ENCODE measurements around the gene BMERB1.
A peak's percentile ranks its signal among the peaks of the same experiment; 100 is the strongest.

Gene BMERB1

GRCh38 chr16:15609286-15609649 lies 174.9 kb downstream of the BMERB1 start:
- TF ChIP-seq, protein P1, sequence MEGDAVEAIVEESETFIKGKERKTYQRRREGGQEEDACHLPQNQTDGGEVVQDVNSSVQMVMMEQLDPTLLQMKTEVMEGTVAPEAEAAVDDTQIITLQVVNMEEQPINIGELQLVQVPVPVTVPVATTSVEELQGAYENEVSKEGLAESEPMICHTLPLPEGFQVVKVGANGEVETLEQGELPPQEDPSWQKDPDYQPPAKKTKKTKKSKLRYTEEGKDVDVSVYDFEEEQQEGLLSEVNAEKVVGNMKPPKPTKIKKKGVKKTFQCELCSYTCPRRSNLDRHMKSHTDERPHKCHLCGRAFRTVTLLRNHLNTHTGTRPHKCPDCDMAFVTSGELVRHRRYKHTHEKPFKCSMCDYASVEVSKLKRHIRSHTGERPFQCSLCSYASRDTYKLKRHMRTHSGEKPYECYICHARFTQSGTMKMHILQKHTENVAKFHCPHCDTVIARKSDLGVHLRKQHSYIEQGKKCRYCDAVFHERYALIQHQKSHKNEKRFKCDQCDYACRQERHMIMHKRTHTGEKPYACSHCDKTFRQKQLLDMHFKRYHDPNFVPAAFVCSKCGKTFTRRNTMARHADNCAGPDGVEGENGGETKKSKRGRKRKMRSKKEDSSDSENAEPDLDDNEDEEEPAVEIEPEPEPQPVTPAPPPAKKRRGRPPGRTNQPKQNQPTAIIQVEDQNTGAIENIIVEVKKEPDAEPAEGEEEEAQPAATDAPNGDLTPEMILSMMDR (IDR thresholded peaks at IDR 0.05; ENCODE audit: low read depth, low read length), result no peak
- no peak overlapping the region for H3K4me3 ChIP-seq (replicated peaks in 1 of 2; ENCODE audit: low read depth in 2 of 2, low read length in 2 of 2)
- DNase-seq (ENCODE audit: low read depth in 2 of 2), result peak in 1 of 2 donors; percentile 16

DNA sequence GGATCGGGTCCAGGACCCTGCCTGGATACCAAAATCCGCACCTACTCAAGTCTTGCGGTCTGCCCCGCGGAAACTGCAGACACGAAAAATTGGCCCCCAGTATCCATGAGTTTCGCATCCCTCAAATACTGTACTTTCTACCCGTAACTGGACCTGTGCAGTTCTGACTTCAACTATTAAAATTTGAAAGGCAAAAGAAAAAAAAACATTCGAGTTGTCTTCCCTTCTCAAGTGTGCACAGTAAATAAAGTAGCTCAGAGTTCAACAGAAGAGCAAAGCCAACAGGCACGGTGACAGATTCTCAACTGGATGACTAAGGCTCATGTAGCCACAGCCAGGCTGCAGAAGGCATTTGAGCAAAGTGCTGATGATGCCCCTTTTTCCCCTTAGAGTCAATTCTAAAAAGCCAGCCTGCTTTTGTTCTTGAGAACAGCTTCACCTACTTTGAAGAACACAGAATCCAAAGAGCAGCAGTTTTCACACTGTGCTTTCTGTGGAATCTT lies 176.0 kb downstream of the BMERB1 start:
- TF ChIP-seq, protein P1 (IDR thresholded peaks at IDR 0.05; ENCODE audit: low read depth, low read length), result no peak
- DNase-seq (ENCODE audit: low read depth in 2 of 2), result peak; percentile 9 to 12

DNA sequence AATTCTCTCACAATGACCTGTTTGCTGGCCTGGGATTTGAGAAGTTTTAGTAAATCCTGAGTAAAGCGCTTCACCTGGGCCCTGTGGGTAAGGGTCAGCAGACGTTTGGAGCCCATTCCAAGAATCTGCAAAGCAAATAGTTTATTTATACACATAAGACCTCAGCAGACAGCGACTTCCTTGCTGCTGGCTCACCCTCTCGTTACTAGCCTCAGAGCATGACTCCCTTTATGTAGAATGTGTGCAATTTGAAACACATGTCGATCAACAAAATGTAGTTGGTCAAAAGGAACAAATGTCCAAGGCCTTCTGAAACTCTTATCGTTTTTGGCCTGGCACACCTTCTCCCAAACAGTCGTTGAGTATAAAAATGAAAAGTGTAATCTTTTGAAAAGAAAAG lies 177.2 kb downstream of the BMERB1 start:
- no peak for DNase-seq (ENCODE audit: low read depth in 2 of 2)
- TF ChIP-seq, protein P1 (IDR thresholded peaks at IDR 0.05; ENCODE audit: low read depth, low read length), result no peak
- no peak overlapping the region for H3K4me3 ChIP-seq (replicated peaks in 1 of 2; ENCODE audit: low read depth in 2 of 2, low read length in 2 of 2)

More for the DNA sequence above, 176.0 kb downstream of the BMERB1 start:
- H3K4me3 ChIP-seq (replicated peaks in 1 of 2; ENCODE audit: low read depth in 2 of 2, low read length in 2 of 2), result no peak overlapping the region

DNA sequence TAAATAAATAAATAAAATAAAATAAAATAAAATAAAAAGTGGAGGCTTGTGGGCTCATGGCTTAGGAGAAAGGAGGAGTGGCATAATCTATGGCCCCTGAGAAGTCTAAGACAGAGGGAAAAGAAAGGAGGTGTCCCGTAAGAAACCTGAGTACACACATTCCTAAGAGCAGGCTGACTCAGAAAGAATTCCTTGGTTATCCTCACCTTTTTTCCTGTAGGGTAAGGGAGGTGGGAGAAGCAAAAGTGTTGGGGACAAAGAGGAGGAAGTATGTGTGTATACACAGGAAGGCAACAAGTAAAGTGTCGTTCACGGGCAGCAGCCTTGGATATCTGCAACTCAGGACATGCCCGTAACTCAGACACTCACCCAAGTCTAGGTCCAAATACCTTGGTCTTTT lies 179.3 kb downstream of the BMERB1 start:
- no peak for DNase-seq (ENCODE audit: low read depth in 2 of 2)

GRCh38 chr16:15616012-15616411 lies 181.6 kb downstream of the BMERB1 start:
- TF ChIP-seq, protein P1 (IDR thresholded peaks at IDR 0.05; ENCODE audit: low read depth, low read length), result no peak
- no peak overlapping the region for H3K4me3 ChIP-seq (replicated peaks in 1 of 2; ENCODE audit: low read depth in 2 of 2, low read length in 2 of 2)
- no peak for DNase-seq (ENCODE audit: low read depth in 2 of 2)

More for the DNA sequence above, 179.3 kb downstream of the BMERB1 start:
- H3K4me3 ChIP-seq (replicated peaks in 1 of 2; ENCODE audit: low read depth in 2 of 2, low read length in 2 of 2), result no peak overlapping the region
- TF ChIP-seq, protein P1 (IDR thresholded peaks at IDR 0.05; ENCODE audit: low read depth, low read length), result no peak

DNA sequence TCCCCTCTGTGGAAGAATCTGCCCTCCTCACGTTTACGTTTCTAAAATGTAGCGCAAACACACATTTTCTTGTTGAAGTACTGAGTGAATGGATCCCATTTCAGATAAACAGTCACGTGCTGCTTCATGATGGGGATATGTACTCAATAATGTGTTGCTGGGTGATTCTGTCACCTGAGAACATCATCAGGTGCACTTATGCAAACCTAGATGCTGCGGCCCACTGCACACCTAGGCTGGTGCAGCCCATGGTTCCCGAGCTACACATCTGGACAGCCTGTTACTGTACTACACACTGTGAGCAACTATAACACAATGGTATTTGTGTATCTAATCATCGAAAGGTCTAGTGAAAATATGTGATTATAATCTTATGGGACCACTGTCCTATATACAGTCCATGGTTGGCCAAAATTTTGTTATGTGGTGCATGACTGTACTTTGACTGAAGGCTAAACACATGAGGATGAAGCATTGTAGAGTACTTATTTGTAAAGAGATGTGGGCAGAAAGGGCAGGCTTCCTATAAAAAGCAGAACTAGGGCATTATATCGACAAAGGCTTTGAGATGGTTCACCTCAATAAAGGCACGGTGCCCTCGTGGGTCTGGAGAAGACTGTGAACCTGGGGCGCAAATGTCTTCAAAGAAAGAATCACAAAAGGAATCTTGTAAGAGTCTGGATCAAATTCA lies 182.2 kb downstream of the BMERB1 start:
- TF ChIP-seq, protein P1 (IDR thresholded peaks at IDR 0.05; ENCODE audit: low read depth, low read length), result no peak
- no peak overlapping the region for H3K4me3 ChIP-seq (replicated peaks in 1 of 2; ENCODE audit: low read depth in 2 of 2, low read length in 2 of 2)
- DNase-seq (ENCODE audit: low read depth in 2 of 2), result no peak

Data from cardiac fibroblast (primary cell).